Measurements from ENCODE around the gene HNF1B.

The HNF1B gene

DNA sequence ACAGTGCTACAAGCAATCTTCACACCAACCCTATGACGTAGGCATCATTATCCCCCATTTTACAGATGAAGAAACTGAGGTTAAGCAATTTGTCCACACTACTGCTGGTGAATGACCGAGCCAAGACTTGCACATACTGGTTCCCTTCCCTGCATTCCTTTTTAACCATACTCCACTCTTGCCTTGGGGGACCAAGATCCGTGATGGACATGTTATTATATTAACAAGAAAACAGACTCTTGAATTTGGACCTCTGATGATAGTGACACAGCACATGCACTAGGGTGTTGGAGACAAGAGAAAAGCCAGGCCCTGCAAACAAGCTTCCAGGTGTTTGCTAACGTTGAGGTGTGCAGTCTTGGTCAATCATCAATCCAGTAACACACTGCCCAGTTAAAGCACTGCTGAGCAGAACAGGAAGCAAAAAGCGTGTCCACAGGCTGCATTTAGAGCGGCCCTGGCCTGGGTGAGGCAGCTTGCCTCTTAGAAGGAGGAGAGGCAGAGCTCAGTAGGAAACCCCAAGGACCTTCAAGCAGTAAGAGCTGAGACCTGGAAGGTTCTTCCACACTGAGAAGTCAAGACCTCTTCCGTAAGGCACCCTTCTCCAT is 36.7 kb downstream of the HNF1B start:
- no peaks in the 10 kb centered on the region for H3K9me3 Mint-ChIP-seq
- H3K27ac Mint-ChIP-seq: no peak overlapping the region
- H3K4me3 Mint-ChIP-seq: no peak overlapping the region
- H3K27me3 Mint-ChIP-seq: peaks cover 65% of the 10 kb centered on the region
- DNase-seq: no peak
- peaks cover 17% of the 10 kb centered on the region for H3K4me1 Mint-ChIP-seq
- no peak for ATAC-seq

DNA sequence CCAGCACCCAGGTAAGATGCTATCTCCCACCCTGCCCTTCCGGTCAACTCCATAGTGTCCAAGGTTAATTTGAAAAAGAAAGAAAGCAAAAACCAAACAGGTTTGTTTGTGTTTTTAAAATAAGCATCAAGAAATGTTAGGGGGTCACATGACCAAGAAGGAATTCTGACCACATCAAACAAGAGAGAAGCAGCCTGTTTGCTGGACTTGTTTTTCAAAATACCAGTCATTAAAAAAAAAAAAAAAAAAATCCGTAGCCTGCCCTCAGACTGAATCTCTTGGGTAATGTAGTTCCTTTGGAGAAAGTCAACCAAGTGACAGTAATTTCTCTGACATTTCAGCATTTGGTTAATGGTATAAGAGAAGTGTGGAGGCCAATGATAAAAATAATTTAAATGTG is 38.4 kb downstream of the HNF1B start:
- Mint-ChIP-seq H3K4me1 (peaks cover 30% of the 10 kb centered on the region), H3K27ac (no peak overlapping the region), H3K9me3 (no peaks in the 10 kb centered on the region), H3K4me3 (no peak overlapping the region), H3K27me3 (peaks cover 58% of the 10 kb centered on the region)
- no peak for DNase-seq
- ATAC-seq: no peak

DNA sequence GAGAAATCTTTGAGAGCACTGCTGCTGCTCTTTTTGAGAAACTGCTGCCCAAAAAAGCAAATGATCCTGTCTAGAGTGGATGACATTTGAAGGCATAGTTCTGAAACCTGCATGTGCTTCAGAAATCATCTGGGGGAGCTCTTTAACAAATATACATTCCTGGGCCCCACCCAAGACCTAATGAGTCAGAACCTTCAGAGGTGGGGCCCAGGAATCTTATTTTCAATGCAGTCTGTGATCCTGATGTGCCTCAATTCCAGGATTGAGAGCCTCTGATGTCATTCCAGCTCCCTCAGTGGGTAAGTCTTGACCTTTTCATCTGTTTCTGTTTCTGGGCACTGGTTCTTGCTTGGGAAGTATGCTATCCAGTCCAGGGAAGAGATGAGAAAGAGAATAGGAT is 42.3 kb downstream of the HNF1B start:
- Mint-ChIP-seq H3K4me3 (no peak overlapping the region), H3K27ac (peak overlapping the region in 1 of 2 donors; percentile 70), H3K4me1 (peaks cover 41% of the 10 kb centered on the region), H3K9me3 (no peaks in the 10 kb centered on the region), H3K27me3 (peaks cover 57% of the 10 kb centered on the region)
- ATAC-seq: no peak
- DNase-seq: no peak

DNA sequence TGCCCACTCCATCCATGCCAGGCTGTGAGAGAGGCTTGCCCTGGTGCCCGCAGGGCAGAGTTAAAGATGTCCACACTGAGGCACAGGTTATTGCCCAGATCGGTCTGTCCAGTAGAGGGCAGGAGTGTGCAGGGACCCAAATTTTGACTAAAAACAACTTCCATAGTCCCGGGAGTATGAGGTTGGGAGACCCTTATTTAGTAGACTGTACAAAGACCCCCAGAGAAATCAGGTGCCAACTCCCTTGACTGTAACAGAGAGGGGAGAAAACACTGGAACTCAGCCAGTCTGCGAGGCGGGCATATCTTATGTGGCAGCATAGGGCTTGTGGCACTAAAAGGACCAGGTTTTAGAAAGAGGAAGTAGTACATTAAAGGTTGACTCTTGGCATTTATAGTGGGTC is 43.4 kb downstream of the HNF1B start:
- H3K27ac Mint-ChIP-seq: peak overlapping the region in 1 of 2 donors; percentile 35

DNA sequence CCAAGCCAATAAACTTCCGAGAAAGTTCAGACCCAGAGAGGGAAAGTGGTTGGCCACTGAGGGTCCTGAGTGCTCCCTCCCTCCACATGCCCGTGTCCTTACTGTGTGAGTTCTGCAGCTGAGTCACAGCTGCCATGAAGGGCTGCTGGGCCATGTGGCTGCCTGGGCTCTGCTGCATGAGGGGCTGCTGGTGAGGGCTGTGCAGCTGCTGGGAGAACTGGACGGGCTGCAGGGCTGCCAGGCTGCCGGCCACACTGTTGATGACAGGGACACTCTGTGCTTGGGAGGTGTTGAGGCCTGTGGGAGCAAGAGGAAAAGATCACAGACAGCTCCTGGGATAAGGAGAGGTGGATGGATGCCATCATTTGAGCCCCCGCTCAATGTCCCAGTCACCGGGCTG is 44.0 kb downstream of the HNF1B start:
- ATAC-seq: no peak
- Mint-ChIP-seq H3K4me1 (peaks cover 59% of the 10 kb centered on the region), H3K4me3 (no peak overlapping the region), H3K9me3 (no peaks in the 10 kb centered on the region), H3K27ac (no peak overlapping the region), H3K27me3 (peaks cover 56% of the 10 kb centered on the region)
- no peak for DNase-seq

More for the DNA sequence above, 43.4 kb downstream of the HNF1B start:
- H3K27me3 Mint-ChIP-seq: peaks cover 62% of the 10 kb centered on the region
- peak; percentile 37 to 44 for DNase-seq
- H3K4me1 Mint-ChIP-seq: peaks cover 52% of the 10 kb centered on the region
- ATAC-seq: peak; percentile 67
- peak overlapping the region in 1 of 2 donors; percentile 24 for H3K4me3 Mint-ChIP-seq
- H3K9me3 Mint-ChIP-seq: no peaks in the 10 kb centered on the region

DNA sequence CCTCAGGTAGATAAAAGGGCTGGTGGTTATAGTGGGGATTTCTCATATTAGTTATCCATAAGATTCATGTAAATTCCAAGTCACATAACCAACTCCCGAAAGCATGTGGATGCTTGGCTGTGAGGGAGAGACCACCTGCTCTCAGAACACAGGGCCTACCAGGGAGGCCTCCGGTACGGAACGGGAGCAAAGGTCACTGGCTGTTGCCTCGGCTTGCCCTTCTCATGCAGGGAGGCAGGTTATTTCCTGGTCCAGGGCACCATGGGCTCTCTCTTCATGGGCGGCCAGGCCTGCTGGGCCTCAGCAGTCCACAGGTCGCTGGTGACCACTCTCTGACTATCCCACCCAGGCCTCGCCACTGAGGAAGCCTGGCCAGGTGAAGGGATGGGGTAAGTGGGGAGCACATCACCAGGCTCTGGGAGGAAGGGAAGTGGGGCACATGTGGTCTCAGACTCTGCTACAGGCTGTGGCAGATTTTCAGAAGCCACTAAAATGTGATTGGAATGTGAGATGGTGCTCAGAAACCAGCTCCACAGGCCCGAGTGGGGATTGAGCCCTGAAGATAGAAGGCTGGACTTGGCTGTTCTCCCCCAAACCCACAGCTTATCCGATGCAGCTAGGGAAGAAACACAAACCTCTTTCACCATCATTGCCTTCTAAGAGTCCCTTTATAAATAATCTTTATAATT is 45.4 kb downstream of the HNF1B start:
- Mint-ChIP-seq H3K4me1 (peaks cover 62% of the 10 kb centered on the region), H3K27ac (no peak overlapping the region), H3K27me3 (peaks cover 42% of the 10 kb centered on the region), H3K4me3 (no peak overlapping the region), H3K9me3 (no peaks in the 10 kb centered on the region)
- ATAC-seq (no peak), DNase-seq (no peak)

DNA sequence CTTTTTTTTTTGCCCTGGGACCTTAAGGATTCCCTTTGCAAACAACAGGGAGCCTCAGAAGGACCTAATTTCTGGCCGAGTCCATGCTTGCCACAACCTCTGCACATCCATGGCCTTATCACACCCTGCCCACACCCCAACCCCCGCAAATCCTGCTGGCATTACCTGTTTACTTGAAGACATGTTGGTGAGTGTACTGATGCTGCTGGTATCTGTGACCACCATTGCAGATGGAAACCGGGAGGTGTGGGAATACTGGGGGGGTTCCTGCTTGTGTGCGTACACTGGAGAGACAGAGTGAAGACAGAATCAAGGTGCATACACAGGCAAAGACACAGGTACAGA is 46.0 kb downstream of the HNF1B start:
- H3K4me1 Mint-ChIP-seq: peaks cover 62% of the 10 kb centered on the region
- peak overlapping the region in 1 of 2 donors; percentile 87 for H3K27ac Mint-ChIP-seq
- no peak for DNase-seq
- H3K27me3 Mint-ChIP-seq: peaks cover 36% of the 10 kb centered on the region
- H3K9me3 Mint-ChIP-seq: no peaks in the 10 kb centered on the region
- no peak for ATAC-seq
- peak overlapping the region in 1 of 2 donors; percentile 39 for H3K4me3 Mint-ChIP-seq

DNA sequence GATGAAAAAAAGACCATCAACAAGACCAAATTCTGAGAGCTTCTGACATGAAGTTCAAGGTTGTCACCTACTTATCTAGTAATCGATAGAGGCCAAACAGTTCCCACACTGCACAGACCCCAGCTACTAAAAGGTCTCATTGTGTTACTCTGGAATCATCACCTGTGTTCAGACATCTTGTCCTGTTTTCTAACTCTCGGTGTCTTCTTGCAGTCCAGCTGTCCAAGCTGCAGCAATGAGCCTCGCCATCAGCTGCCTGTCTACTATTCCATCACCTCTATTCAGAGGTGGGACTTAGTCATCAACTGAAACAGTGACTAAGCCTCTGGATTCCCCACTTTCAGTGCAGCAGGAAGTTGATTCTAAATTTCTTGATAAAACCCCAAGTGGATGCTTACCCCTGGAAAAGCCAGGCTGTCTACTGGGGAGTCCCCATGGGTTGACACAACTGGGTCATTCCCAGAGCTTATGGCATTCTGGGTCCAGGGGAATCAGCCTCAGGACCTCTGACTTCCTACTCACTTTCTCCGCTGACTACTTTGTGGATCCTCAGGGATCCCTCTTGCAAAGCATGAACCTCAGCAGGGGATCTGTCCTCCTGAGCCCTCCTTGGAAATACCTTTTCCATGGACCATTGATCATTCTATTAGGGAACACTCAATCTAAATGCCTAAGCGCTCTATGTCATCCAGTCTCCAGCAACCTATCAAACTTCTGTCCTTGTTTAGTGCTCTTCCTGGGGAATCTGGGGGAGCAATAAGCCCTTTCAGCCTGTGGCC is 46.5 kb downstream of the HNF1B start:
- Mint-ChIP-seq H3K4me1 (peaks cover 62% of the 10 kb centered on the region), H3K27me3 (peaks cover 36% of the 10 kb centered on the region), H3K4me3 (peak overlapping the region in 1 of 2 donors; percentile 39), H3K27ac (peak overlapping the region; percentile 34 to 36), H3K9me3 (no peaks in the 10 kb centered on the region)
- ATAC-seq: peak; percentile 90
- DNase-seq: peak; percentile 16 to 26

DNA sequence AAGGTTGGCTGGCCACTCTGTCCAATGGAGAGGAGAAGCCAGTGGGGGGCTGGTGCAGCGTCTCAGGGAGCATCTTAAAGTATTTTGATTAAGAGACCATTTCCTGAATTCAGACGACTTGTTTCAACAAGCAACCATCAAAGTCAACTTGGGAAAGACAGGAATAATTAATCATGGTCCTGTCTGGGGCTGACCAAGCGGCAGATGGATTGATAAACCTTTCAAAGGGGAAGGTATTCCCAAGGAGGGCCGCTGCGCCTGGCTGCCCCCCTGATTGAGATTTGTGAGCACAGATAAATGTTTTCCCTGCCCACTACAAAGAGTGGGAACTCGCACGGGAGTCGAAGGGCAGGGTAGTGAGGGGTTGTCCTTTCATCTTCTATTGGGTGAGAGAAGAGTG is 47.5 kb downstream of the HNF1B start:
- Mint-ChIP-seq H3K4me3 (no peak overlapping the region), H3K4me1 (peaks cover 59% of the 10 kb centered on the region), H3K9me3 (no peaks in the 10 kb centered on the region), H3K27me3 (peaks cover 36% of the 10 kb centered on the region), H3K27ac (peak overlapping the region in 1 of 2 donors; percentile 14)
- DNase-seq: no peak
- ATAC-seq: no peak

DNA sequence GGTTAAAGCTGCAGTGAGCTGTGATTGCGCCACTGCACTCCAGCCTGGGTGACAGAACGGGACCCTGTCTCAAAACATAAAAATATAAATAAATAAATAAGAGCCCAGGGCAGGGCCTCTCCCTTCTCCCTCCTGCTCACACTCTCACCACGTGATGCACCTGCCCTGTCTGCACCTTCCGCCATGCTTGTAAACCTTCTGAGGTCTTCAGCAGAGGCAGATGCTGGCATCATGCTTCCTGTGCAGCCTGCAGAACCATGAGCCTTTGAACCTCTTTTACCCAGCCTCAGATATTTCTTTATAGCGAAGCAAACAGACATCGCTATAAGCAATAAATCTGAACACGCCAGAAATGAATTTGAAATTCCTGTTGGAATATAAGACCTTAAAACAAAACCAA is 48.5 kb downstream of the HNF1B start:
- H3K4me3 Mint-ChIP-seq: no peak overlapping the region
- H3K27ac Mint-ChIP-seq: no peak overlapping the region
- DNase-seq (no peak), ATAC-seq (no peak)
- no peaks in the 10 kb centered on the region for H3K9me3 Mint-ChIP-seq
- H3K27me3 Mint-ChIP-seq: peaks cover 27% of the 10 kb centered on the region
- peaks cover 49% of the 10 kb centered on the region for H3K4me1 Mint-ChIP-seq

DNA sequence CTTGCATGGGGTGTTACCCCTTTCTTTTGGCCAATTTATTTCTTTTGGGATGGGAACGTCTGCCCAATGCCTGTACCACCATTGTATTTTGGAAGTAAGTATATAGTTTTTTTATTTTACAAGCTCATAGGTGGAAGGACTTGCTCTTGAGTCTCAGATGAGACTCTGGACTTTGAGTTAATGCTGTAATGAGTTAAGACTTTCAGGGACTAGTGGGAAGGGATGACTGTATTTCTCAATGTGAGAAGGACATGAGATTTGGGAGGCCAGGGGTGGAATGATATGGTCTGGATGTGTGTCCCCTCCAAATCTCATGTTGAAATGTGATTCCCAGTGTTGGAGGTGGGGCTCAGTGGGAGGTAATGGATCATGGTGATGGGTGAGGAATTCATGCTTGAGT is 49.1 kb downstream of the HNF1B start:
- no peak overlapping the region for H3K4me3 Mint-ChIP-seq
- H3K27me3 Mint-ChIP-seq: peaks cover 21% of the 10 kb centered on the region
- H3K27ac Mint-ChIP-seq: no peak overlapping the region
- H3K4me1 Mint-ChIP-seq: peaks cover 43% of the 10 kb centered on the region
- no peak for ATAC-seq
- no peak for DNase-seq
- no peaks in the 10 kb centered on the region for H3K9me3 Mint-ChIP-seq

DNA sequence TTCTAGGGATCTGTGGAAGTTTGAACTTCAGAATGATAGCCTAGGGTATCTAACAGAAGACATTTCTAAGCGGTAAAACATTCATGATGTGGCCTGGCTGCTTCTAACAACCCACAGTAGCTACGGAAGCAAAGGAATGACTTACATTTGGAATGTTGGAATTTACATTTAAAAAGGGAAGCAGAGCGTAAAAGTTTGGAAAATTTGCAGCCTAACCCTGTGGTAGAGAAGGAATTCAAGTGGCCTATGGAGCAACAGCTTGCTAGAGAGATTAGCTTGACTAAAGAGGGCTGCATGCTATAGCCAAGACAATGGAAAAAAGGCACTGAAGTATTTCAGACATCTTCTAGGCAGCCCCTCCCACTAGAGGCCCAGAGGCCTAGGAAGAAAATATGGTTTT is 50.1 kb downstream of the HNF1B start:
- DNase-seq (no peak), ATAC-seq (no peak)
- no peaks in the 10 kb centered on the region for H3K9me3 Mint-ChIP-seq
- H3K4me3 Mint-ChIP-seq: no peak overlapping the region
- H3K4me1 Mint-ChIP-seq: peaks cover 37% of the 10 kb centered on the region
- H3K27ac Mint-ChIP-seq: no peak overlapping the region
- peaks cover 12% of the 10 kb centered on the region for H3K27me3 Mint-ChIP-seq

DNA sequence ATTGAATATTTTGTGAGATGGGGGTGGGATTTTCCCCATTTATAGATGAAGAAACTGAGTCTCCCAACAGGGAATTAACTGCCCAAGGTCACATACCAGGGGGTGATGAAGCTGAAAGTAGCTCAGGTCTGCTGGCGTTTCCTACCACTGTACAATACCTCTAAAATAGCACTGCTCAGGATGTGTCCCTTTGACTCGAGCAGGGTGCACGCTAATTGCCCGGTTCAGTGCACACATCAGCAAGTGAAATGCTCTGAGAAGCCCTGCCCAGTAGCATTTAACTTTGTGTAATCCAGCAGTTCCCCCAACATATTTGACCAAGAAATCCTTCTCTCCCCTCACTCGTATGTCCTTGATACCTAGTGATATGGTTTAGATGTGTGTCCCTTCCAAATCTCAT is 51.5 kb downstream of the HNF1B start:
- DNase-seq (no peak), ATAC-seq (no peak)
- peaks cover 28% of the 10 kb centered on the region for H3K4me1 Mint-ChIP-seq
- no peaks in the 10 kb centered on the region for H3K9me3 Mint-ChIP-seq
- H3K4me3 Mint-ChIP-seq: no peak overlapping the region
- H3K27ac Mint-ChIP-seq: peak overlapping the region in 1 of 2 donors; percentile 51
- H3K27me3 Mint-ChIP-seq: peaks cover 12% of the 10 kb centered on the region

DNA sequence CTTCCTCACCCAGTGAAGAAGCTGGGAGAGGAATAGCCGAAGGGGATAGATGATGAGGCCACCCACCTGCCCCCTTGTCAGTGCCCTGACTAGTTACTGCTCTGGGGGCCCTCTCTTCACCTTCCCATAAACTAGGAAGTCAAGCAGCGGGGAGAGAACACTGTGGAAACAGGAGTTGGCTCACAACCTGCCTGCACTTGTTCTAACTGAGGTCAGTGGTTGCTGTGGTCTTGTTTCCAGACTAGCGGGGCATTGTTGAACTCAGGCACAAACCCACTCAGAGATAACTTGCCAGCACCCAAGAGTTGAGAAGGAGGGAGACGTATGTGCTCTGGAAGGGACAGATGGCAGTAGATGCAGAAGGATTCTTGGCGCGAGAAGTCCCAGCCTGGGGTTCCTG is 53.1 kb downstream of the HNF1B start:
- H3K27me3 Mint-ChIP-seq: peaks cover 3% of the 10 kb centered on the region
- H3K27ac Mint-ChIP-seq: peak overlapping the region in 1 of 2 donors; percentile 79
- no peaks in the 10 kb centered on the region for H3K9me3 Mint-ChIP-seq
- ATAC-seq (no peak), DNase-seq (no peak)
- peaks cover 13% of the 10 kb centered on the region for H3K4me1 Mint-ChIP-seq
- H3K4me3 Mint-ChIP-seq: no peak overlapping the region

DNA sequence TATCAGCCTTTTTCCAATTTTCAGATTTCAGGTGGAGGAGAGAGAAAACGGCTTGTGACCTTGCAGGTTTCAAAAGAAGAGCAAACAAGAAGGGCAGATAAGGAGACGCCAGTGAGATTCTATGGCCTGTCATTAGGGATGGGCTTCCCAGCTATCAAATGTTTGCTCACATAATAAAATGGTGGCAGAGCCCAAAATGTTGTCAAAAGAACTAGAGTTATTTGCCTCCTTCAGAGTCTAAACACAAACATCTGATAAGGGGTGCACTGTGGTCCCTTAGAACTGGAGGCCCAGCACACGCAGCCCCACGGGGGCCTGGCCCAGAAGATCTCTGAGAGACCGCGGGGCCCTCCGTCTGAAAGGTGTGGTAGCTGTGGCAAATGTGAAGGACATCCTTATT is 55.5 kb downstream of the HNF1B start:
- DNase-seq (no peak), ATAC-seq (no peak)
- H3K4me1 Mint-ChIP-seq: no peaks in the 10 kb centered on the region
- no peak overlapping the region for H3K27ac Mint-ChIP-seq
- no peaks in the 10 kb centered on the region for H3K9me3 Mint-ChIP-seq
- H3K4me3 Mint-ChIP-seq: no peak overlapping the region
- no peaks in the 10 kb centered on the region for H3K27me3 Mint-ChIP-seq

DNA sequence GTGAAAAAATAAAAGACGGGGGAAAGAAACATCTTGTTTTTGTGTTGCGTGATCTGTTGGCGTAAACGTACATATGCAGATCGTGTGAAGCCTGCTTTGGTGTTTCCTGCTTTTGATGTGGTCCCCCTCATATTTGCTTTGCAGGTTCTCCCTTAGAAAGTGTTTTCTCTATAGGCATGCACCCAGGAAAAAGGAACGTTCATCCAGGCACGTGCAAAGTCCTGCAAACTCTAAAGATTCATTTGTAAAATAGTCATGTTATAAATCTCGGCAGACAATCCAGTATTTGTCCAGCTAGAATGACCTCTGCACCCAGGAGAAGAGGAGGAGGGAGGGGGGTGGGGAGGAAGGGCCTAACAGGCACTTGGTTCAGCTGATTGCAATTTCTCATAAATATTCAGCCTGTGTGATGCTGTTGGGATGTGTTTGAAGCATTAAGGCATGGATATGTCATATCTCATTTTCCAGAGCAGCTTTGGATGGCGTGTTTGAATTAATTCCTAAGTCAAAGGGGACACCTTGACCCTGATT is 61.3 kb downstream of the HNF1B start:
- ATAC-seq (no peak), DNase-seq (no peak)
- Mint-ChIP-seq H3K4me1 (peaks cover 14% of the 10 kb centered on the region), H3K27me3 (peaks cover 4% of the 10 kb centered on the region), H3K4me3 (no peak overlapping the region), H3K9me3 (no peaks in the 10 kb centered on the region), H3K27ac (peak overlapping the region in 1 of 2 donors; percentile 26)

Measured in stimulated activated naive CD8-positive, alpha-beta T cell treated with anti-CD3 and anti-CD28 coated beads, Interleukin-15, amount 100 ng/mL, for 72 hours (primary cell).